NCI-H146 (cell line): ENCODE data around the gene DBN1.

Source experiments
- DNase-seq: peaks from one replicate; lab custom pipeline; 2025; lab: John Stamatoyannopoulos, UW

Gene DBN1

DNA sequence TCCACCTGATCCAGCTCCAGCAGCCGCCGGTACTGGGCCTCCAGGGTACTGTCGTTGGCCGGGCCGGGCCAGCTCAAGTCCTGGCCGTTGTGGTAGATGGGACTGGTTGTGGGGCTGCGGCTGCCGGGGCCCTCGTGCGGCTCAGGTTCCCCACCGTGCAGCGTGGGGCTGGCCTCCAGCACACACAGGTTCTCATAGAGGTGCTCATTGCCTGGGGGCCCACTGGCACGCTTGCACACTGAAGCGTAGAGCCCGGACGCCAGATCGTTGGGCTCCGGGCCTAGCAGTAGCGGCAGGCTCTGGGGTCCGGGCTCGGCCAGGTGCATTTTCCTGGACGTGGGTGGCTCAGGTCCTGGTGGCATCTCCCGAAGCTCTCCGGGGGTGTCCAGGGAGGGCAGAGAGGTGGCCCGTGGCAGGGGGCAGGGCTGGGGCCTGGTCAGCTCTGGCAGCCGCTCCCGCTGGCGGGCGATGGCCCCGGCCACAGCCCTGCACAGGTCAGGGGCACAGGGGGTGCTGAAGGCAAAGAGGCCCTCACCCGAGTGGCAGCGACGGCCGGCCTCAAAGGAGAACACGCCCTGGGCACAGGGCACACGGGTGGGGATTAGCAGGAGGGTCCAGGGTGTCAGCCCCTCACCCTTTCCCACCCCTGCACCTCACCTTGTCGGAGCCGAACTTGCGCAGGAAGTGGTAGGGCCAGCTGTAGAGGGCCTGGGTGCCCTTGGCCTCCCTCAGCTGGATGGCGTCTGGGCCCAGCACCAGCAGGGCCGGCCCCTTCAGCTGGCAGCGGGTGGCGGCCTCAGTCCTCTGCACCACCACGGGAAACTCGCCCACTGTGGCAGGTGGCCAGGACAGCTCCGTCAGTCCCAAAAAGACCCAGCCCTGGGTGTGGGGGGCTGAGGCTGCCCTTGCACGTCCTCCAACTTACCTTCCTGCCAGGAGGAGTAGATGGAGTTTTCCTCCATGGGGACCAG is 30.9 kb upstream of the DBN1 start:
- DNase-seq: no peak

- DNase-seq: no peak
Observed at GRCh38 chr5:177503351-177504085, 30.1 kb upstream of the DBN1 start.

DNA sequence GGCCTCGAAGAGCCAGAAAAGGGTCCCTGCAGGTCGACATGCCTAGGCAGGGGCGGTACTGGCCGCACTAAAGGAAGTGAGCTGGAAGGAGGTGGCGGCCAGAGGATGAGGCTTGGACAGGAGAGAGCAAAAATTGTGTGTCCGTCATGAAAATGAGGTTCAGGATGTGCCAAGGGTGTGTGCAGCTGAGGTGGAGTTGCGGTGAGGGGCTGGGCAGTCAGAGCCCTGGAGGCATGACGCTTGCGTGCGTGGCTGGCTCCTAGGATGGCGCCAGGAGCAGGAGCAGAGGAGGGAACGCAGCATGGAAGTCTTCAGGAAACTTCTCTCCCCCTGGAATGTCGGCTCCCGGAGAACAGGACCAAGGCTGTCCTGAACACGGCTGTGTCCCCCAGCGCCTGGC is 29.5 kb upstream of the DBN1 start:
- no peak for DNase-seq

GRCh38 chr5:177501874-177502678 is 28.6 kb upstream of the DBN1 start:
- no peak for DNase-seq

DNA sequence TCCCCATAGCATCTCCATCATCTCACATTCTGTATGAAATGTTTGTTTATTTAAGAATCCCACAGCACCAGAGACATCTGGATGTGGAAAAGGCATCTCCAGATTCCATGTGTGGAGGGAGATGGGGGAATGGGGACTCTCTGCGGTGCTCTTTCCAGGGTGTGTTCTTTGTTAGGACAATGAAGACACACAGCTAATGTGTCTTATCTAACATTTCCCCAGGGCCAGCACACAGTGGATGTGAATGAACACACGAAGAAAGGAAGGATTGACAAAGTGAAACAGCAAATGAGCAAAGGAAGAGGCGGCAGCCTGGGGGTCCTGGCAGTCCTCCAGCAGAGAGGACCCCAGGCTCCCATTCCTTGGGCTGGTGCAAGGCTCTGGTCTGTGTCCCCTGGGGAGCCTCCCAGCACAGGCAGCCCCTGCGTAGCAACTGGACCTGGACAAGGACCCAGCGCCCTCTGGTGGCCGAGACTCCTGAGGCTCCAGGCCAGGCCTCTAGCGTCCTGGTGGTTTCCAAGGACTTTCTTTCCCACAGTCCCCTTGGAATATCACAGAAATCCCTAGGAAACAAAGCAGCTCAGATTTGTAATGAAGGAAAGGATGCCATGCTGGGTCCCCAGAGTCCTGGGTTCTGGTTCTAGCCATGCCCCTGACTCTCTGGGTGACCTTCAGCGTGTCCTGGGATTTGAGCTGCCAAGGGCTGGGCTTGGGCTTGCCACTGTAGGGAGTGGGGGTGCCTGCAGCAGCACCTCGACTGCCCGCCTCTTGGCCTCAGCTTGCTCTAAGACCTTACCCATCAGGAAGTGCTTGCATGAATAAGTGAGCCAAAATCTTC is 27.5 kb upstream of the DBN1 start:
- DNase-seq: peak; percentile 69

DNA sequence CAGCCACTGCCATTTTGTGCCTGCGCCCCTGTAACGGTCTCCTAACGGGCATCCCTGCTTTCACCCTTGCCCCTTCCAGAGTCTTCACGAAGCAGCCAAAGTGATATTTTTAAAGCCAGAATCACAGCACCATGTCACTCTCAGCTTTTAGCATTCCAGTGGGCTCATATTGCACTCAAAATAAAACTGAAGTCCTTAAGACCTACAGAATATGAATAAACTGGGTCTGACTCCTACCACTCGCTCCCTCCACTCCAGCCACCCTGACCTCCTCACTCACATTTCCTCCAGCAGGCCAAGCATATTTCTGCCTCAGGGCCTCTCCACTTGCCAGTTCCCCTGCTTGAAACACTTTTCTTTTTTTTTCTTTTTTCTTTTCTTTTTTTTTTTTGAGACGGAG is 26.4 kb upstream of the DBN1 start:
- DNase-seq: no peak

DNA sequence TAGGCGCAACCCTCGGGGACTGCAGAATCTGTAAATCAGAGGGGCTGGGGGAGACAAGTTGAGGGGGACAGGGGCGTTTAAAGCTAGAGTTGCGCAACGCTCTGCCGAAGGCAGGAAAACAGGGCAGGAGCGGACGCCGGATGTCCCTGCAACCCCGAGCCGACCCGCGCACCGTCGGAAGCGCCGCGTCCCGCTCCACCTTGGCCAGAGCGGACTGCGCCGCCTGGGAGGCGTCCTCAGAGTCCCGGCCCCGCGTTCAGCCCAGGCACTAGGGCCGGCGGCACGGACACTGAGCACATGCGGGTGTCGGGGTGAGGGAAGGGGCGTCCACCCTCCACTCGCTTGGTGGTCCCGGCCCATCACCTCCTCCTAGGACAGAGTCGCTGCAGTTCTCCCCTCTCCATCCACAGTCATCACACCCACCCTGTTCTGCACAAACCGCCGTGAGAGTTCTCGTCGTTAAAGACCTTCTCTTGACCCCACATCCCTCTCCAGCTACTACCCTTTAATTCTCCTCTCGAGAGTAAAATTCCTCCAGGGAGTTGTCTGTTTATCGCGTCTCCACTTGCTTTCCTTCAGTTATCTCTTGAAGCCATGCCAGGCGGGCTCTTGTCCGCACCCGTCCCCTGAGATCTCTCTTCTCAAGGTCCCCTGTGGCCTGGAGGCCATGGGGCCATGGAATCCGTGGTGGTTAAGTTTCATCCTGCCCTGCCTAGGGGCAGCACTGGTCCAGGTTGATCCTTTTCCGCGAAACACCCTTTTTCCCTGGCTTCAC is 24.8 kb upstream of the DBN1 start:
- DNase-seq: peak; percentile 14

GRCh38 chr5:177497292-177498012 is 24.0 kb upstream of the DBN1 start, which contains the start of gene PDLIM7:
TSS of gene PDLIM7 (minus strand) at chr5:177497604. CDS start at chr5:177496512, 1,092 bp downstream.
- DNase-seq: peak; percentile 92

DNA sequence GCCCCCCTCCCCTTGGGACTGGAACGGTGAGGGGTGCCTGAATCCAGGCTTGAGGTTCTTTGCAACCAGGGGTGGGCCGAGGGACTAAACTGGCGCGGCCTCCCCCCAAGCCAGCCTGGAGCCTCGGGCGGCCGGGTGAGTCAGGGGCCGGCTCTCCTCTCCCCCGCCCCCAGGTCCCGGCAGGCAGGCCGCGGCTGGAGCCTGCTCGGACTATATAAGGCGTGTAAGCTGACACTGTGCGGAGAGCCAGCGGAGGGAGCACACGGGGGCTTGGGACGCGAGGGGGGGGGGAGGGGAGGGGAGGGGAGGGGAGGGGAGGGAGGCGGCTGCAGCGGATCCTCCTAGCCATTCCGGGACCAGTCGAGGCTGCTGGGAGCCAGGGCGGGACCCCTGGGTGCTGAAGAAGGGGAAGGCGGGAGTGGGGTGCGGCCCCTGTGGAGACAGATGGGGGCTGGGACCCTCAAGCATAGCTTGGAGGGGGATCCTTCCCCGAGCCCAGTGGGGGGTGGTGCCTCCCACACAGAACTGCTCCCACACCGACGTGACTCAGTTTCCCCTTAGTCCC is 23.4 kb upstream of the DBN1 start:
- peak; percentile 76 for DNase-seq

GRCh38 chr5:177496070-177496726 is 22.8 kb upstream of the DBN1 start:
- DNase-seq: peak; percentile 34

DNA sequence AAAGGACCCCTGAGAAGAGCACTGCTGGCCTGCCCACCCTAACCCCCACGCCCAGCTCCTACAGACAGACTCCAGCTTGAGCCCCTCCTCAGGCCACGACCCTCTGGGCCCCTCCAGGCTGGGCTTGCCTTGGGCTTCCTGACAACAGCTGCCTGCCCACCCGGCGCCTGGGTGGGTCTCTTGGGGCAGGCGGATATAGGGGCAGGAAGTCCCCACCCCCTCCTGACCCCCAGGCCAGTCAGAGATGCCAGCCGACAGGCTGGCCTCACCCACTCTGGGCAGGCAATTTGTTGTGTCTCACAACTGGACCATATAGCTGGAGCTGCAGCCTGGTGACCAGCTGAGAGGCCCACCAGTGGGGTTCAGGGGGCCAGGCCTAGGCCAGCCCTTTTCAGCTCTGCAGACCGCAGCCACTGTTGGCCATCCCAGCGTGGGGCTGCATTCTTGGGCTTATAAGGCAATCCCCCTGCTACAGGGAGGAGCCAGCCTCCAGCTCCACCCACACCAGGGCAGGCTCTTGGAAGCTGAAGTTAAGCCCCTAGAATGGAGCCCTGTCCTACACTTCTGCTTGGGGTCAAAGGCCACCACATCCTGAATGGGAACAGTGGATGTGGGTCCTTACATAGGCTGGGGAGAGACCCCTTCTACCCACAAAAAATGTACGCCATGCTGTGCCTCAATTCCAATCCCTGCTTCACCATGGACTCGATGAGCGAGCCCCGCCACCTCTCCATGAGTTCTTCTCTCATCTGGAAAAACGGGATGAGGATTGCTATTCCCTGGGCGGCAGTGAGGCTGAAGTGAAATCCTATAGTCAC is 22.0 kb upstream of the DBN1 start:
- DNase-seq: no peak

DNA sequence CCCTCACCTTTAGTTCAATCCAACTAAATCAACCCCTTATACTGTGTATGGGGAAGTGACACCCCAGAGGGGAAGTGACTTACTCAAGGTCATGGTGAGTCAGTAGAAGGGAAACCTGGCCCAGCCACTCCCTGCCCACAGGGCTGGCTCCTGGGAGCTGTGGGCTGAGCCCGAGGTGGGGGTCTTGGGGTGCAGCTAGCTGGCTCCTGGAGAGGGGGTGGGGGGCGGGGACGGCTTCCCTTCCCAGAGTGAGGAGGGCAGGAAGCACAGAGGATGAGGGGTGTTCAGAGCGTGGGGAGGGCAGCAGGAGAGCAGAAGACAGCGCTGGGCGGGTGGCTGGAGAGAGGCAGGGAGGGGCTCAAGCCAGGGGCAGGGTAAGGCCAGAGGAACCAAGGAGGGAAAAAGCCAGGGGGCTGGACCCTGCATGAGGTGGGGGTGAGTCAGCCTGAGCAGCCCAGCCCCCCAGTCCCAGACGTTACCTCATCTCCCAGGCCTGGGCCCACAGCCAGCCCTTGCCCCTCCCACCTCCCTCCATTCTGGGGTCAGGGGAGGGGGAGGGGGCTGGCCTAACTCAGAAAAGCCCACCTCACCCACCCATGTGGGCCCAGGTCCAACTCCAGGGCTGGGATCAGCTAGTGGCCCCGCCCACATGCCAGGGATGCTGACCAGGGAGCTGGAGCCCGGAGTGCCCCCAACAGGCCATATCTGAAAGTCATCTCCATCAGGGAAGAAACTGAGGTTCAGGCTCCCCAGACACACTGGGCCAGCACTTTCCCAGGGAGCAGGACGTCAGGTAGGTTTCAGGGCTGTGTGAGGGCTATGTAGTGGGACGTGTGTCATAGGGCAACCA is 21.1 kb upstream of the DBN1 start:
- DNase-seq: no peak

- DNase-seq: no peak
Observed at GRCh38 chr5:177493795-177494345, 20.4 kb upstream of the DBN1 start.

DNA sequence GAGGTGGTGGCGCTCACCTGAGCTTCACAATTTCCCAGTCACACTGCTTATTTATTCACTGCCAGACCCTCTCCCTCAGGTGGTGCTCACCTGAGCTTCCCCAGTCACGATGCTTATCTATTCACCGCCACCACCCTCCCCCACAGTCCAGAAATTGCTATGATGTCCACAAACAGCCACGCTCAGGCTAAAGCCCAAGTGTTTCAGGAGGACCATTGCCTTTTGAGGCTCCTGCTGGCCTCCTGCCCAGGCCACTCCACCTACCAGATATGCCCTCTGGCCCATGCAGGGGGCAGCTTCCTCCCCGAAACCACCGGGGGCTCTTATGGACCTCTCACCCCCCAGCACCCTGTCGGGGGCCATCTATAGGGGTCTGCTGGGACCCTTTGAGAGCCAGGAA is 19.4 kb upstream of the DBN1 start:
- no peak for DNase-seq

- DNase-seq: no peak
Observed at GRCh38 chr5:177491983-177492746, 18.7 kb upstream of the DBN1 start.

DNA sequence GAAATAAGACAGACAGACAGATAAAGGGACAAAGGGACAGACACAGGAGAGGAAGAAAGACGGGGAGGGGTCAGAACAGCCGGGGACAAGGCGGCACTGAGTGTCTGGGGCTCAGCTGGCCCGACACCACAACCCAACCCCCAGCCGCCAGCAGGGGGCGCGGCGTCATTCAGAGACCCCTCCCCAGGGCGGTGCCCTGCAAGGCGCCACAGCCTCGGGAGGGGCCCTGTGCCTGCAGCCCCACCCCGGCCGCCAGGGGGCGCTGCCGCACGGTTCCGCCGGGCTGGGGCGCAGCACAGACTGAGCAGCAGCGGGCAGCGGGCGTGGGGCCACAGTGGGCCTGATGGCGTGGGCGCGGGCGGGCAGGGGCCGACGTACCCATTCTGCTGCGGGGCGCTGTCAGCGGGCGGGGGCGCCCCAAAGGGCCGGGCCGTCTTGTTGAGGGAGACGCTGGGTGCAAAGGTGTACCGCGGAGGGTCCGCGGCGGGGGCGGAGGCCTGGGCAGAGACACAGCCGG is 18.1 kb upstream of the DBN1 start:
- no peak for DNase-seq
